Measurements from ENCODE around the gene FN3KRP. TPM values are rescaled to one million over a fixed set of nuclear protein-coding genes. Genes with fewer than 3 reads are reported as not detected.
"Not testable (repeated sequence)": the region's sequence is repeated elsewhere in the genome, so short reads cannot be mapped to it uniquely, and the experiment has no call there.

Gene FN3KRP
- polyA plus RNA-seq, 2 donors, result 15.6 to 19.0 TPM

DNA sequence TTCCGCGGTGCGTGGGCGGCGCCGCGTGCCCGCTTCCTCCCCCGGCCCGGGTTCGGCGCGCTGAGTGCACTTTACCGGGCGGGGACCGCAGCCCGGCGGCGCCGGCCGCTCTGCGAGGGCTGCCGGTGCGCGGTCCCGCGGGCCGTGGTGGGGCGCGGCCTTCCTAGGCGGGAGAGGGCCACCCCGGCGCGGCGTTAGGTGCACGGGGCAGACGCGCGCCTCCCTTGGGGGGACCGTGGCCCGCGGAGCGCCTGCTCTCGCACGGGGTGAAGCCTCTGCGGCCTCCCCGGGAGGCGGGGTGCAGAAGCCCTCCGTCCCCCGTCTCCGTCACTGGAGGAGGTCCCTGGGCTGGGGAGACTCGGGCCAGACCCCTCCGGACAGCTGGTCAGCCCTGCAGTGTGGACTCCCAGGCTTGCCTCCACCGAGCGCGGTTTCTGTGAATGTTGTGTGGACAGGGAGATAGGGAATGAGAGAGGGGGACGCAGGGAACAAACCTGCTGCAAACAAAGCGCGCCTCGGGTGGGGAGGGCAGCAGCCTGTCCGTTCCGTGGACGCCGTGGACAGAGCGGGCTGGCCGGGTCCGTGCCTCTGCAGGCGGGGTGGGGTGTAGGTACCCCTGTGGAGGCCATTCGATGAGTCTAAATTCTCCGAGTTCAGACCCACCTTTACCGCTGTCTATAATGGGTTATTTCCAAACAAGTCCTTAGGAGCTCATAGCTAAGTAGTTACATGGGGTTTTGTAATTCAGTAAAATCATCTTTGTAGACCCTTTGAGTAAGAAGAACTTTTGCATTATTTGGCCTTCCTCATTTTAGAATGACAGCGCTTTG lies 36.1 kb downstream of the FN3KRP start:
- whole genome bisulfite sequencing, 2 donors, result 2 to 4% methylated on average over 39 to 72 of the region's 72 CpGs

DNA sequence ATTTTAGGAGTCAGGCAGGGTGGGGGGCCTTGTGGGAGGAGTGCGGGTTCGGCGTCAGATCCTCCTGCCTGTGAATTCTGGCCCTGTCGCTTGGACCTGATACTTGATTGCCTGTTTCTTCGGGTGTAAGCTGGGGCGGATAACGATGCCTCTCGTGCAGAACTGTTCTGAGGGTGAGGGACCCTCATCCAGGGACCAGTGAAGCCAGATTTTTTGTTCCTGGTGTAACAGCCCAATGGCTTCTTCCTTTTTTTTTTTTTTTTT lies 36.6 kb downstream of the FN3KRP start:
- Histone ChIP-seq H3K4me3 (ENCODE audit: low read depth in 1 of 2, low read length in 2 of 2) (peak overlapping the region in 1 of 2 donors; percentile 81), H3K27ac (ENCODE audit: low read depth in 2 of 2, low read length in 1 of 2) (no peak overlapping the region), H3K27me3 (ENCODE audit: control insufficient read depth in 1 of 2, insufficient read depth in 2 of 2, low read length in 2 of 2) (no peaks in the 10 kb centered on the region), H3K4me1 (ENCODE audit: control insufficient read depth in 2 of 2, insufficient read depth in 2 of 2, low read length in 1 of 2) (peaks cover 0 to 8% of the 10 kb centered on the region in 2 donors), H3K9me3 (ENCODE audit: control insufficient read depth in 2 of 2, insufficient read depth in 1 of 2, low read depth in 1 of 2, low read length in 1 of 2) (no peaks in the 10 kb centered on the region), H3K36me3 (ENCODE audit: control insufficient read depth in 2 of 2, insufficient read depth in 2 of 2, low read length in 1 of 2) (no peaks in the 10 kb centered on the region)
- WGBS, 2 donors, result 39 to 49% methylated on average over 8 of the region's 8 CpGs

More for the DNA sequence above, 36.1 kb downstream of the FN3KRP start:
- peaks cover 0 to 8% of the 10 kb centered on the region in 2 donors for H3K4me1 ChIP-seq (ENCODE audit: control insufficient read depth in 2 of 2, insufficient read depth in 2 of 2, low read length in 1 of 2)
- no peaks in the 10 kb centered on the region for H3K27me3 ChIP-seq (ENCODE audit: control insufficient read depth in 1 of 2, insufficient read depth in 2 of 2, low read length in 2 of 2)
- H3K9me3 ChIP-seq (ENCODE audit: control insufficient read depth in 2 of 2, insufficient read depth in 1 of 2, low read depth in 1 of 2, low read length in 1 of 2), result no peaks in the 10 kb centered on the region
- H3K36me3 ChIP-seq (ENCODE audit: control insufficient read depth in 2 of 2, insufficient read depth in 2 of 2, low read length in 1 of 2), result no peaks in the 10 kb centered on the region
- H3K27ac ChIP-seq (ENCODE audit: low read depth in 2 of 2, low read length in 1 of 2), result peak overlapping the region; percentile 85 to 93
- H3K4me3 ChIP-seq (ENCODE audit: low read depth in 1 of 2, low read length in 2 of 2), result peak overlapping the region; percentile 81 to 92

DNA sequence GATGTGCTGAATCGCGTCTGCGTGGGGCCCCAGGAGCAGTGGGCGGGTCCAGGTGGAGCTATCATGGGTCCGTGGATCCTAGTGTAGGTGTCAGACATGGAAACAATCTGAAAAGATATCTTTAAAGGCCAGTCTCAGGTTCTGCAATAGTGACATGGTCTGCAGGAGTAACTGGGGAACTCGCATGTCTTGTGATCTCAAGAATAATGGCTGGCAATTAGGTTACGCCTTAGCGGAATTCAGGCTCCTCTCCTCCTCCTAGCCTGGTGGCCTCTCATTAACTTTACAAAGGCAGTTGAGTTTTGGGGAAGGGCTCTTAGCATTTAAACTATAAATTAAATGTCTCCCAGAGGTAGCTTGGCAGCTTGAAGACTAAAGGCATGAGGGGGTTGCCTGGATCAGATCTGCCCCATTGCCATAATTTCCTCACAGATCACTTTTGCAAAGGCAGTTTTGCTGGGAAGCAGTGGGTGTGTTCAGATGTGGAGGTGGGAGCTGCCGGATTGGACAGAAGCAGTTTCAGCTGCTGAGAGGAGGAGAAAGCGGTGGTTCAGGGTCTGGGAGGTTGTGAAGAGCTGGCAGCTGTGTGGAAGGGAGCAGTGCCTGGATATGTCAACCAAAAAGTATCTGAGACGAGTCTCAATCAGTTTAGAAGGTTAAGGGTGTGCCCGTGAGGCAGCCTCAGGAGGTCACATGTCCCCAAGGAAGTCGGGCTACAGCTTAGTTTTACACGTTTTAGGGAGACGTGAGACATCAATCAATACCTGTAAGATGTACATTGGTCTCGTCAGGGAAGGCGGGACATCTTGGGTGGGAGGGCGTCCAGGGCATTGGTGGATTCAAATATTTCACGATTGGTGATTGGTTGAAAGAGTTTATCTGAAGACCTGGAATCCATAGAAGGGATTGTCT lies 38.0 kb downstream of the FN3KRP start:
- Histone ChIP-seq H3K4me1 (ENCODE audit: control insufficient read depth in 2 of 2, insufficient read depth in 2 of 2, low read length in 1 of 2) (peaks cover 0 to 8% of the 10 kb centered on the region in 2 donors), H3K9me3 (ENCODE audit: control insufficient read depth in 2 of 2, insufficient read depth in 1 of 2, low read depth in 1 of 2, low read length in 1 of 2) (no peaks in the 10 kb centered on the region), H3K27ac (ENCODE audit: low read depth in 2 of 2, low read length in 1 of 2) (peak overlapping the region; percentile 60 to 83), H3K27me3 (ENCODE audit: control insufficient read depth in 1 of 2, insufficient read depth in 2 of 2, low read length in 2 of 2) (no peaks in the 10 kb centered on the region), H3K4me3 (ENCODE audit: low read depth in 1 of 2, low read length in 2 of 2) (peak overlapping the region in 1 of 2 donors; percentile 13), H3K36me3 (ENCODE audit: control insufficient read depth in 2 of 2, insufficient read depth in 2 of 2, low read length in 1 of 2) (no peaks in the 10 kb centered on the region)
- 66 to 67% methylated on average over 19 of the region's 19 CpGs for WGBS, 2 donors

DNA sequence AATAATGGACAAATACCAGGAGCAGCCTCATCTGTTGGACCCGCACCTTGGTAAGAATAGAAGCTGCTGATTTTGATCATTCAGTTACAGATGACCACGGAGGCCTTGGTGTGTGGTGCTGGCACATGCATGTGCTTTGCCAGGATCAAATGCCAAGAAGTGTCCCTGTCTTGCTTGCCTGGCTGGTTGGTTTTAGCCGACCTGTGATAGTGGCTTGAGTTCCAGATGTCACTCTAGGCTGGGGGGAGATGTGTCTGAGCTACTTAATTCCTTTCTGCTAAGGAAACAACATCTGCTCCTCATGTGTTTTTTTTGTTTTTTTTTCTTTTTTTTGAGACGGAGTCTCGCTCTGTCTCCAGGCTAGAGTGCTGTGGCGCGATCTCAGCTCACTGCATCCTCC lies 39.7 kb downstream of the FN3KRP start:
- WGBS, 2 donors, result 85 to 90% methylated on average over 7 of the region's 7 CpGs
- Histone ChIP-seq H3K27ac (ENCODE audit: low read depth in 2 of 2, low read length in 1 of 2) (no peak overlapping the region), H3K9me3 (ENCODE audit: control insufficient read depth in 2 of 2, insufficient read depth in 1 of 2, low read depth in 1 of 2, low read length in 1 of 2) (no peaks in the 10 kb centered on the region), H3K4me3 (ENCODE audit: low read depth in 1 of 2, low read length in 2 of 2) (no peak overlapping the region), H3K36me3 (ENCODE audit: control insufficient read depth in 2 of 2, insufficient read depth in 2 of 2, low read length in 1 of 2) (peaks cover 0 to 2% of the 10 kb centered on the region in 2 donors), H3K27me3 (ENCODE audit: control insufficient read depth in 1 of 2, insufficient read depth in 2 of 2, low read length in 2 of 2) (no peaks in the 10 kb centered on the region), H3K4me1 (ENCODE audit: control insufficient read depth in 2 of 2, insufficient read depth in 2 of 2, low read length in 1 of 2) (peaks cover 0 to 8% of the 10 kb centered on the region in 2 donors)

DNA sequence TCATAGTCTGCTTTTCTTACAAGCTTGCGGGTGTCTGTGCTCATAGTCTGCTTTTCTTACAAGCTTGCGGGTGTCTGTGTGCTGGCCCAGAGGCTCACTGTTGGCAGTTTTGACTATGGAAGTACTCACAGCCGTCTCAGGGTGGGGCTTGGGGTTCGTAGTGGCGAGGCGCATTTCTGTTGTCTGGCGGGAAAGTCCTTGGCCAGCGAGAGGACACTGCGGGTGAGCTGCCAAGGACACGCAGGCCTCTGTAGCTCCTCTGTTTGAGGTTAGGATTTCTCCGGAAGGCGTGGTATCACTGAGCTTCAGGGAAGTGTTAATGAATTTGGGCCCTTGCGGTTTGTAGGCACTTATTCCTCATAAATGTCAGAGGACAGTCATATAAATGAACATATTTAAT lies 48.9 kb downstream of the FN3KRP start:
- peaks cover 8 to 25% of the 10 kb centered on the region in 2 donors for H3K36me3 ChIP-seq (ENCODE audit: control insufficient read depth in 2 of 2, insufficient read depth in 2 of 2, low read length in 1 of 2)
- peaks cover 0 to 2% of the 10 kb centered on the region in 2 donors for H3K4me1 ChIP-seq (ENCODE audit: control insufficient read depth in 2 of 2, insufficient read depth in 2 of 2, low read length in 1 of 2)
- H3K9me3 ChIP-seq (ENCODE audit: control insufficient read depth in 2 of 2, insufficient read depth in 1 of 2, low read depth in 1 of 2, low read length in 1 of 2), result no peaks in the 10 kb centered on the region
- no peak overlapping the region for H3K27ac ChIP-seq (ENCODE audit: low read depth in 2 of 2, low read length in 1 of 2)
- H3K4me3 ChIP-seq (ENCODE audit: low read depth in 1 of 2, low read length in 2 of 2), result no peak overlapping the region
- 81% methylated on average over 13 of the region's 13 CpGs for WGBS, 2 donors
- no peaks in the 10 kb centered on the region for H3K27me3 ChIP-seq (ENCODE audit: control insufficient read depth in 1 of 2, insufficient read depth in 2 of 2, low read length in 2 of 2)

DNA sequence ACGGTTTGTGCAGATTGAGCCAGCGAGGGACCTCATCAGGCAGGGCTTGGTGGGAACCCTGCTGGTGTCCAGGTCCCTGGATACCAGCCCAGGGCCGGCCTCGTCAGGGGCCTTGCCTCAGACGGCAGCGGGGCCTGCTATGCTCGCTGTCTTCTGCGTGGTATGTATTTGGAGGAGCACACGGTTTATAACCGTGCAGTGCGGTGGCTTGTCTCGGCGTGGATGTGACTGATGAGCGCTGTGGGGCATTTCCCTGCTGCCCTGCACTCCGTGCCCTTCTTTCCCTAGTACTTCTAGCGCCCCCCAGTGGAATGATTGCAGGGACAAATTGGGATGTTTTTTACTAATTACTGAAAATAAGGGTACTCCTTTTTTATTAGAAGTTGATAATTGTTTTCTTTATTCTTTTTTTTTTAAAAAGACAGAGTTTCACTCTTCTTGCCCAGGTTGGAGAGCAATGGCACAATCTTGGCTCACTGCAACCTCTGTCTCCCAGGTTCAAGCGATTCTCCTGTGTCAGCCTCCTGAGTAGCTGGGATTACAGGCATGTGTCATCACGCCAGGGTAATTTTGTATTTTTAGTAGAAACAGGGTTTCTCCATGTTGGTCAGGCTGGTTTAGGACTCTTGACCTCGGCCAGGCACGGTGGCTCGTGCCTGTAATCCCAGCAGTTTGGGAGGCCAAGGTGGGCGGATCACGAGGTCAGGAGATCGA lies 50.7 kb downstream of the FN3KRP start:
- peaks cover 1 to 2% of the 10 kb centered on the region in 2 donors for H3K4me1 ChIP-seq (ENCODE audit: control insufficient read depth in 2 of 2, insufficient read depth in 2 of 2, low read length in 1 of 2)
- WGBS, 2 donors, result 73 to 75% methylated on average over 24 of the region's 24 CpGs
- H3K4me3 ChIP-seq (ENCODE audit: low read depth in 1 of 2, low read length in 2 of 2), result no peak overlapping the region
- H3K36me3 ChIP-seq (ENCODE audit: control insufficient read depth in 2 of 2, insufficient read depth in 2 of 2, low read length in 1 of 2), result peaks cover 6 to 25% of the 10 kb centered on the region in 2 donors
- H3K9me3 ChIP-seq (ENCODE audit: control insufficient read depth in 2 of 2, insufficient read depth in 1 of 2, low read depth in 1 of 2, low read length in 1 of 2), result no peaks in the 10 kb centered on the region
- no peak overlapping the region for H3K27ac ChIP-seq (ENCODE audit: low read depth in 2 of 2, low read length in 1 of 2)
- H3K27me3 ChIP-seq (ENCODE audit: control insufficient read depth in 1 of 2, insufficient read depth in 2 of 2, low read length in 2 of 2), result no peaks in the 10 kb centered on the region

DNA sequence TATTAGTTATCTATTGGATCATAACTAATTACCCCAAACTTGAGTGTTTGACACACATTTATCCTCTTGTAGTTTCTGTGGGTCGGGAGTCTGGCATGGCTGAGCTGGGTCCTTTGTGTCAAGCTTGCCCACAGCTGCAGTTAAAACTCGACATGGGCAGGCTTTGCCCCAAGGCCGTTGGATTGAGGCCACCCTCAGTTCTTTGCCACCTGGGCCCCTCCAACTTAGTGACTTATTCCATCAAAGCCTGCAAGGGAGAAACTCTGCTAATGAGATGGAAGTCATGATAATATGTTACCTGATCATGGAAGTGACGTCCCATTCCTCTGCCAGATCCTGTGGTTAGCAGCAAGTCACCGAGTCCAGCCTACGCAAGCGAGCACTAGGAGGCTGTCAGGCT lies 52.5 kb downstream of the FN3KRP start:
- WGBS, 2 donors, result 88 to 89% methylated on average over 7 of the region's 7 CpGs

DNA sequence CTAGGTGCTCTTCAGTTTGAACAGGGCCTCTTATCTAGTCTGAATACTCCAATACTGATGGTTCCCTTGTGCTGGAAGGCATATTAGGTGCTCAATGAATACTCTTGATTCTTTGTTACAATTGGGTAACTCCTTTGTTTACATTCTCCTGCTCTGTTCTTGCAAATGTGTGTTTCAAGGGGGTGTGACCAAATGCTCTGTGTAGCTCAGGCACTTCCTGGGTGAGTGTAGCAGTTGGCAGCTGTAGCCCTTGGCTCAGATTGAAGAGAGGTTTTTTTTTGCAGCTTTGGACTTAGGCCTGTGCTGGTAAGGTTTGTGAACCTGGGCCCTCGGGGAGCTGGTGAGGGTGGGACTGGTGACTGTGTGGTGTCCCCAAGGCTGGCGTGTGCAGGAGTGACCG lies 55.5 kb downstream of the FN3KRP start:
- H3K27me3 ChIP-seq (ENCODE audit: control insufficient read depth in 1 of 2, insufficient read depth in 2 of 2, low read length in 2 of 2), result no peaks in the 10 kb centered on the region
- 52 to 63% methylated on average over 3 of the region's 3 CpGs for WGBS, 2 donors
- no peak overlapping the region for H3K4me3 ChIP-seq (ENCODE audit: low read depth in 1 of 2, low read length in 2 of 2)
- peak overlapping the region; percentile 42 to 58 for H3K27ac ChIP-seq (ENCODE audit: low read depth in 2 of 2, low read length in 1 of 2)
- peaks cover 8 to 21% of the 10 kb centered on the region in 2 donors for H3K36me3 ChIP-seq (ENCODE audit: control insufficient read depth in 2 of 2, insufficient read depth in 2 of 2, low read length in 1 of 2)
- H3K4me1 ChIP-seq (ENCODE audit: control insufficient read depth in 2 of 2, insufficient read depth in 2 of 2, low read length in 1 of 2), result peaks cover 2 to 7% of the 10 kb centered on the region in 2 donors
- no peaks in the 10 kb centered on the region for H3K9me3 ChIP-seq (ENCODE audit: control insufficient read depth in 2 of 2, insufficient read depth in 1 of 2, low read depth in 1 of 2, low read length in 1 of 2)

More for the DNA sequence above, 52.5 kb downstream of the FN3KRP start:
- no peak overlapping the region for H3K27ac ChIP-seq (ENCODE audit: low read depth in 2 of 2, low read length in 1 of 2)
- no peaks in the 10 kb centered on the region for H3K9me3 ChIP-seq (ENCODE audit: control insufficient read depth in 2 of 2, insufficient read depth in 1 of 2, low read depth in 1 of 2, low read length in 1 of 2)
- no peak overlapping the region for H3K4me3 ChIP-seq (ENCODE audit: low read depth in 1 of 2, low read length in 2 of 2)
- peaks cover 2 to 3% of the 10 kb centered on the region in 2 donors for H3K4me1 ChIP-seq (ENCODE audit: control insufficient read depth in 2 of 2, insufficient read depth in 2 of 2, low read length in 1 of 2)
- peaks cover 6 to 27% of the 10 kb centered on the region in 2 donors for H3K36me3 ChIP-seq (ENCODE audit: control insufficient read depth in 2 of 2, insufficient read depth in 2 of 2, low read length in 1 of 2)
- no peaks in the 10 kb centered on the region for H3K27me3 ChIP-seq (ENCODE audit: control insufficient read depth in 1 of 2, insufficient read depth in 2 of 2, low read length in 2 of 2)

DNA sequence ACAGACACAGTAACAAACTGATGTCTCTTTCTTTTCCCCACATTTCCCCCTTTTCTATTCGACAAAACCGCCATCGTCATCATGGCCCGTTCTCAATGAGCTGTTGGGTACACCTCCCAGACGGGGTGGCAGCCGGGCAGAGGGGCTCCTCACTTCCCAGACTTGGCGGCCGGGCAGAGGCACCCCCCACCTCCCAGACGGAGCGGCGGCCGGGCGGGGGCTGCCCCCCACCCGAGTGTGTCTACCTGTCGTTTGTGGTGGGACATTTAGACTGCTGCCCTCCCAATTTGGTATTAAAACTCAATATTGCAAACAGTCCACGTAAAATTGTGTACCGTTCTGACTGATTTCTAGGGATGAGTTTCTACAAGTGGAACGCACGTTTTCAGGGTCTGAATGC lies 58.0 kb downstream of the FN3KRP start:
- H3K4me1 ChIP-seq (ENCODE audit: control insufficient read depth in 2 of 2, insufficient read depth in 2 of 2, low read length in 1 of 2); H3K9me3 ChIP-seq (ENCODE audit: control insufficient read depth in 2 of 2, insufficient read depth in 1 of 2, low read depth in 1 of 2, low read length in 1 of 2); H3K4me3 ChIP-seq (ENCODE audit: low read depth in 1 of 2, low read length in 2 of 2); H3K27me3 ChIP-seq (ENCODE audit: control insufficient read depth in 1 of 2, insufficient read depth in 2 of 2, low read length in 2 of 2); H3K27ac ChIP-seq (ENCODE audit: low read depth in 2 of 2, low read length in 1 of 2): not testable (repeated sequence)
- H3K36me3 ChIP-seq (ENCODE audit: control insufficient read depth in 2 of 2, insufficient read depth in 2 of 2, low read length in 1 of 2), result peaks cover 3 to 13% of the 10 kb centered on the region in 2 donors
- WGBS, 2 donors, result 79 to 81% methylated on average over 19 of the region's 19 CpGs
